Panc1 (cell line): ENCODE data around the gene BSND. TPM values are rescaled to one million over a fixed set of nuclear protein-coding genes. Genes with fewer than 3 reads are reported as not detected.

Experiments used
- ATAC-seq: fragments of 200-7000 bp; cut with Tn5 transposase; 2 replicates; pipeline ENCODE4 v1.9.1; 2020; ENCODE audit warnings: mild to moderate bottlenecking, moderate library complexity
- BruUV-seq: library from RNA; stranded (reverse); fragments of 400-500 nt; replicated peaks from 2 replicates; lab custom pipeline; 2021; lab: Mats Ljungman, UMichigan
- CTCF ChIA-PET: fragments of 300-600 bp; sonication (Branson Sonifier 250); formaldehyde crosslinking; loops from one replicate; lab custom pipeline; 2022; ENCODE audit warnings: antibody characterized with exemption; lab: Charles Lee
- POLR2A ChIA-PET: fragments of 300-600 bp; sonication (Branson Sonifier 250); formaldehyde crosslinking; loops from one replicate; lab custom pipeline; 2022; ENCODE audit warnings: antibody characterized with exemption; lab: Charles Lee
- DNase-seq: peaks from one replicate; pipeline ENCODE4 v3.0.0-alpha.2; 2010; ENCODE audit warnings: low read depth, low spot score
- H3K27ac ChIP-seq: 2 replicates; pipeline ENCODE4 v1.5.1; 2011; ENCODE audit warnings: mild to moderate bottlenecking, low read length, inconsistent platforms
- H3K27me3 ChIP-seq: fragments of 200-500 bp; sonication (Bioruptor generic); 2 replicates; pipeline ENCODE4 v1.6.0; 2014; ENCODE audit warnings: low read length, inconsistent platforms; ENCODE audit not compliant: control insufficient read depth, insufficient read depth
- H3K36me3 ChIP-seq: fragments of 200-500 bp; sonication (Bioruptor generic); 2 replicates; pipeline ENCODE4 v1.5.1; 2014; ENCODE audit warnings: inconsistent platforms, mild to moderate bottlenecking, low read length, moderate library complexity; ENCODE audit not compliant: control insufficient read depth, insufficient read depth
- H3K4me1 ChIP-seq: 2 replicates; pipeline ENCODE4 v1.5.1; 2011; ENCODE audit warnings: inconsistent platforms, mild to moderate bottlenecking, low read length, moderate library complexity; ENCODE audit not compliant: control insufficient read depth, insufficient read depth
- H3K4me3 ChIP-seq, 2 experiments: 2 replicates each; pipeline ENCODE4 v1.5.1; 2011 to 2012; ENCODE audit warnings: low read depth in 2 of 2, low read length in 2 of 2, mild to moderate bottlenecking in 2 of 2, inconsistent platforms in 1 of 2, moderate library complexity in 1 of 2
- H3K9me3 ChIP-seq: fragments of 200-500 bp; sonication (Bioruptor generic); 2 replicates; pipeline ENCODE4 v1.5.1; 2014; ENCODE audit warnings: low read depth, mild to moderate bottlenecking, inconsistent platforms, low read length, moderate library complexity; ENCODE audit not compliant: control insufficient read depth, insufficient read depth
- CTCF ChIP-seq: fragments of 450-650 bp; IDR thresholded peaks from 2 replicates; pipeline ENCODE4 v1.5.1; 2017; ENCODE audit warnings: mild to moderate bottlenecking
- POLR2AphosphoS5 ChIP-seq: IDR thresholded peaks from 2 replicates; pipeline ENCODE4 v1.6.1; 2012; ENCODE audit warnings: mild to moderate bottlenecking, low read depth, low read length, moderate library complexity
- SIN3A ChIP-seq: IDR thresholded peaks from 2 replicates; pipeline ENCODE4 v1.6.1; 2012; ENCODE audit warnings: low read depth, mild to moderate bottlenecking, low read length, moderate library complexity, borderline replicate concordance; ENCODE audit not compliant: insufficient read depth
- TCF7L2 ChIP-seq: IDR thresholded peaks from 2 replicates; pipeline ENCODE4 v1.6.1; 2011; ENCODE audit warnings: mild to moderate bottlenecking, low read depth, low read length, inconsistent platforms
- in situ Hi-C: cut with HindIII; loops from 2 replicates; pipeline ENCODE4 v1.10.0; 2016; ENCODE audit warnings: low sequenced_read_pairs, low pct_unique_long_range_greater_than_20kb
- intact Hi-C: fragments of 100-400 bp; cut with micrococcal nuclease; formaldehyde crosslinking; loops from one replicate; pipeline ENCODE4 v1.10.0; 2022; ENCODE audit not compliant: unreplicated experiment
- total RNA-seq: library from RNA; stranded (reverse); gene quantifications from one replicate; pipeline ENCODE4 v1.2.1, GENCODE V29; 2021; ENCODE audit not compliant: unreplicated experiment
- TF ChIP-seq, protein P1 (sequence below), 2 experiments: IDR thresholded peaks; 2 replicates each; pipeline ENCODE4 v1.6.1; 2011 to 2012; ENCODE audit warnings: low read depth in 2 of 2, control low read depth in 1 of 2, low read length in 1 of 2, mild to moderate bottlenecking in 1 of 2, moderate library complexity in 1 of 2; ENCODE audit not compliant: insufficient read depth in 1 of 2

The BSND gene
- total RNA-seq, 1 experiment from 2014 or later: not detected

GRCh38 chr1:55035904-55036303 is 37.2 kb downstream of the BSND start:
- Histone ChIP-seq H3K9me3 (no peaks in the 10 kb centered on the region), H3K27me3 (peaks cover 40% of the 10 kb centered on the region), H3K36me3 (no peaks in the 10 kb centered on the region), H3K27ac (no peak overlapping the region), H3K4me1 (peaks cover 5% of the 10 kb centered on the region; the same call in 1 of the 2 replicates), H3K4me3 (no peak overlapping the region)
- in situ Hi-C loops: no loop called here
- TF ChIP-seq CTCF: no peak; the same call in 1 of the 2 replicates
- TF ChIP-seq POLR2AphosphoS5: no peak
- no peak for TF ChIP-seq SIN3A
- TF ChIP-seq TCF7L2: no peak
- TF ChIP-seq, protein P1, sequence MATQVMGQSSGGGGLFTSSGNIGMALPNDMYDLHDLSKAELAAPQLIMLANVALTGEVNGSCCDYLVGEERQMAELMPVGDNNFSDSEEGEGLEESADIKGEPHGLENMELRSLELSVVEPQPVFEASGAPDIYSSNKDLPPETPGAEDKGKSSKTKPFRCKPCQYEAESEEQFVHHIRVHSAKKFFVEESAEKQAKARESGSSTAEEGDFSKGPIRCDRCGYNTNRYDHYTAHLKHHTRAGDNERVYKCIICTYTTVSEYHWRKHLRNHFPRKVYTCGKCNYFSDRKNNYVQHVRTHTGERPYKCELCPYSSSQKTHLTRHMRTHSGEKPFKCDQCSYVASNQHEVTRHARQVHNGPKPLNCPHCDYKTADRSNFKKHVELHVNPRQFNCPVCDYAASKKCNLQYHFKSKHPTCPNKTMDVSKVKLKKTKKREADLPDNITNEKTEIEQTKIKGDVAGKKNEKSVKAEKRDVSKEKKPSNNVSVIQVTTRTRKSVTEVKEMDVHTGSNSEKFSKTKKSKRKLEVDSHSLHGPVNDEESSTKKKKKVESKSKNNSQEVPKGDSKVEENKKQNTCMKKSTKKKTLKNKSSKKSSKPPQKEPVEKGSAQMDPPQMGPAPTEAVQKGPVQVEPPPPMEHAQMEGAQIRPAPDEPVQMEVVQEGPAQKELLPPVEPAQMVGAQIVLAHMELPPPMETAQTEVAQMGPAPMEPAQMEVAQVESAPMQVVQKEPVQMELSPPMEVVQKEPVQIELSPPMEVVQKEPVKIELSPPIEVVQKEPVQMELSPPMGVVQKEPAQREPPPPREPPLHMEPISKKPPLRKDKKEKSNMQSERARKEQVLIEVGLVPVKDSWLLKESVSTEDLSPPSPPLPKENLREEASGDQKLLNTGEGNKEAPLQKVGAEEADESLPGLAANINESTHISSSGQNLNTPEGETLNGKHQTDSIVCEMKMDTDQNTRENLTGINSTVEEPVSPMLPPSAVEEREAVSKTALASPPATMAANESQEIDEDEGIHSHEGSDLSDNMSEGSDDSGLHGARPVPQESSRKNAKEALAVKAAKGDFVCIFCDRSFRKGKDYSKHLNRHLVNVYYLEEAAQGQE (IDR thresholded peaks at IDR 0.05; ENCODE audit: insufficient read depth in 1 of 2, low read depth in 2 of 2, low read length in 1 of 2): no peak
- POLR2A ChIA-PET: no interaction called here
- DNase-seq: no peak
- CTCF ChIA-PET: no interaction called here
- intact Hi-C loops: no loop called here
- no peak for ATAC-seq
- BruUV-seq: no TSS peak

DNA sequence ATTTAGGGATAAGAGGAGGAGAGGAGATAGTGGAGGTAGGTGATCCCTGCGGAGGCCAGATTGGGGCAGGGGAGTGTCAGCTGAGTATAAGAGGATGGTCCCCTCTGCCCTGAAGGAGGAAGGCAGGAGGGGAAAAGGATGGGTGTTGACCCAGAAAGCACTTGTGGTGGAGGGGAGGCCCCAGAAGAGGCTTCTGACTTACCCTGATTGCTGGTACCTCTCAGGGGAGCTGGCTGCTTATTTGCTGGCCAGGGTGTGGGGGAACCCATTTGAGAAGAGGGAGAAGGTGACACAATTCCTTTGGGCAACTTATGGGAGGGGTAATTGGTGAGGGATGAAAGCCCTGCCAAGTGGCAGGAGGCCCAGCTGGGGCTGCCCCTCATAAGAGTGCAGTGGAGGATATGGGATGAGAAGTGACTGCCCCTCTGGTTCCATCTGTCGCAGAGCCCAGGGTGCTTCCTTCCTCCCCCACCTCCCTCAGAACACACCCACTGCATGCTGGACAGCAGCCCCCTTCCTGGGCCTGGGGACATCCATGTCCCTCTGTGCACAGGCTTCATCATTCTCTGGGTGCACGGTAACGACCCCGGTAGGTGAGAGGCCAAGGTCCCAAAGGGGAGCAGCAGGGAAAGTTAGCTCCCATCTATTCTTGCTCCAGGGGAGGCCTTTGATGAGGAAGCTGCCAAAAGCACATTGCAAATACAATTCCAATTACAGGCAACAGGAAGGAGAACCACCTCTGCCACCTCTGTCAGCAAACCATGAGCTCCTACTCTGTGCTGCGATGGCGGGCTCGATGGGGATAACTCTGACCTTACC is 39.2 kb downstream of the BSND start:
- DNase-seq (no peak), ATAC-seq (no peak)
- Histone ChIP-seq H3K4me1 (peaks cover 8% of the 10 kb centered on the region; the same call in 1 of the 2 replicates), H3K27me3 (peaks cover 44% of the 10 kb centered on the region), H3K9me3 (no peaks in the 10 kb centered on the region), H3K4me3 (no peak overlapping the region), H3K27ac (no peak overlapping the region), H3K36me3 (no peaks in the 10 kb centered on the region)
- ChIA-PET CTCF (interaction anchor here (0.7 kb wide), 1 partner anchor 21 kb away, joined by 3 read pairs; no protein-coding TSS in a partner anchor), POLR2A (no interaction called here)
- BruUV-seq: no TSS peak
- no peak for TF ChIP-seq CTCF
- TF ChIP-seq, protein P1 (IDR thresholded peaks at IDR 0.05; ENCODE audit: insufficient read depth in 1 of 2, low read depth in 2 of 2, low read length in 1 of 2): no peak
- TF ChIP-seq POLR2AphosphoS5: no peak
- TF ChIP-seq SIN3A: no peak
- no peak for TF ChIP-seq TCF7L2
- intact Hi-C loops: no loop called here
- in situ Hi-C loops: no loop called here
